Colonic mucosa (tissue), 4 donors: ENCODE data around the gene NFILZ. TPM values are rescaled to one million over a fixed set of nuclear protein-coding genes. Genes with fewer than 3 reads are reported as not detected.
A peak's percentile ranks its signal among the peaks of the same experiment; 100 is the strongest.

Source experiments
- DNase-seq: peaks from one replicate; pipeline ENCODE4 v3.0.0-alpha.2; 2020
- H3K27ac ChIP-seq: fragments of 200-600 bp; one replicate; pipeline ENCODE4 v1.8.0; 2021
- H3K27me3 ChIP-seq: fragments of 200-600 bp; one replicate; pipeline ENCODE4 v1.8.0; 2021
- H3K36me3 ChIP-seq: fragments of 200-600 bp; one replicate; pipeline ENCODE4 v1.8.0; 2021
- H3K4me1 ChIP-seq: fragments of 200-600 bp; one replicate; pipeline ENCODE4 v1.8.0; 2021; ENCODE audit warnings: mild to moderate bottlenecking
- H3K4me3 ChIP-seq: fragments of 200-600 bp; one replicate; pipeline ENCODE4 v1.8.0; 2021
- H3K9ac ChIP-seq, 2 donors: one replicate each; pipeline ENCODE4 v1.7.0; 2013; ENCODE audit warnings: control low read depth in 2 of 2, low read depth in 2 of 2, low read length in 2 of 2
- H3K9me3 ChIP-seq: fragments of 200-600 bp; one replicate; pipeline ENCODE4 v1.8.0; 2021
- CTCF ChIP-seq: fragments of 200-600 bp; IDR thresholded peaks from one replicate; pipeline ENCODE4 v1.8.0; 2022; ENCODE audit warnings: antibody characterized with exemption, mild to moderate bottlenecking
- intact Hi-C: fragments of 100-400 bp; cut with DNase I; formaldehyde crosslinking; loops from one replicate; pipeline ENCODE4 v1.14.1; 2022
- total RNA-seq, 2 donors: library from RNA; stranded (reverse); fragmentation: NEBNext Ultra II Directional in 1 of 2; extraction: Animal tissue kit (Norgen Biotek cat#: 25700) in 1 of 2; gene quantifications; one replicate each; pipeline ENCODE4 v1.2.1, GENCODE V29; 2021
- donor health status: healthy.
- donor health status: DM: no; HTN: no; CAD: no.
- donor health status: DM: no; HTN: no; CAD: no.

NFILZ gene
- total RNA-seq, 2 donors from 2014 or later: not detected

GRCh38 chr19:8589177-8589714 is 41.2 kb upstream of the NFILZ start:
- H3K27me3 ChIP-seq: no peaks in the 10 kb centered on the region
- intact Hi-C loops: loop anchor here (5.0 to 10.0 kb wide), 2 partner anchors 56 to 237 kb away; no protein-coding TSS in a partner anchor
- no peak for TF ChIP-seq CTCF

GRCh38 chr19:8592231-8593009 is 38.0 kb upstream of the NFILZ start:
- intact Hi-C loops: no loop called here
- H3K4me3 ChIP-seq: peak overlapping the region; percentile 12
- no peaks in the 10 kb centered on the region for H3K36me3 ChIP-seq
- no peaks in the 10 kb centered on the region for H3K27me3 ChIP-seq
- no peaks in the 10 kb centered on the region for H3K4me1 ChIP-seq
- no peaks in the 10 kb centered on the region for H3K9me3 ChIP-seq
- H3K27ac ChIP-seq: no peak overlapping the region
- H3K9ac ChIP-seq: peak overlapping the region in 1 of 2 donors; percentile 35
- DNase-seq: peak; percentile 88
- TF ChIP-seq CTCF: no peak

More at GRCh38 chr19:8589177-8589714, 41.2 kb upstream of the NFILZ start:
- no peak overlapping the region for H3K4me3 ChIP-seq
- H3K27ac ChIP-seq: no peak overlapping the region
- H3K4me1 ChIP-seq: no peaks in the 10 kb centered on the region
- H3K9ac ChIP-seq: no peak overlapping the region
- DNase-seq: no peak
- H3K36me3 ChIP-seq: no peaks in the 10 kb centered on the region
- H3K9me3 ChIP-seq: no peaks in the 10 kb centered on the region

GRCh38 chr19:8593931-8594330 is 36.5 kb upstream of the NFILZ start:
- no peak for DNase-seq
- intact Hi-C loops: no loop called here

GRCh38 chr19:8595651-8596050 is 34.8 kb upstream of the NFILZ start:
- DNase-seq: no peak
- TF ChIP-seq CTCF: no peak
- H3K9me3 ChIP-seq: no peaks in the 10 kb centered on the region

More at GRCh38 chr19:8593931-8594330, 36.5 kb upstream of the NFILZ start:
- no peak overlapping the region for H3K9ac ChIP-seq
- no peaks in the 10 kb centered on the region for H3K27me3 ChIP-seq
- no peak overlapping the region for H3K27ac ChIP-seq
- H3K36me3 ChIP-seq: no peaks in the 10 kb centered on the region
- H3K4me1 ChIP-seq: no peaks in the 10 kb centered on the region
- TF ChIP-seq CTCF: no peak
- H3K9me3 ChIP-seq: no peaks in the 10 kb centered on the region
- H3K4me3 ChIP-seq: no peak overlapping the region

GRCh38 chr19:8596168-8596567 is 34.3 kb upstream of the NFILZ start:
- Histone ChIP-seq H3K4me3 (no peak overlapping the region), H3K4me1 (no peaks in the 10 kb centered on the region), H3K36me3 (no peaks in the 10 kb centered on the region), H3K9me3 (no peaks in the 10 kb centered on the region), H3K9ac (no peak overlapping the region), H3K27me3 (no peaks in the 10 kb centered on the region), H3K27ac (no peak overlapping the region)
- TF ChIP-seq CTCF: no peak
- DNase-seq: no peak
- intact Hi-C loops: no loop called here

More at GRCh38 chr19:8595651-8596050, 34.8 kb upstream of the NFILZ start:
- Histone ChIP-seq H3K36me3 (no peaks in the 10 kb centered on the region), H3K4me3 (no peak overlapping the region), H3K27ac (no peak overlapping the region), H3K9ac (no peak overlapping the region), H3K4me1 (no peaks in the 10 kb centered on the region), H3K27me3 (no peaks in the 10 kb centered on the region)
- intact Hi-C loops: no loop called here
